Small intestine (tissue), 7 donors: ENCODE data around the gene LRSAM1. TPM values are rescaled to one million over a fixed set of nuclear protein-coding genes. Genes with fewer than 3 reads are reported as not detected.
A peak's percentile ranks its signal among the peaks of the same experiment; 100 is the strongest.

ENCODE experiments used
- DNase-seq, 2 donors: peaks; one replicate each; pipeline versions ENCODE4 v3.0.0 to v3.0.0-alpha.2; 2013
- FAIRE-seq: peaks from 2 replicates; lab custom pipeline; 2012; peaks lifted over from hg19 to GRCh38; lab: Jason Lieb, UNC
- H3K27ac ChIP-seq, 3 donors: one replicate each; pipeline ENCODE4 v1.5.1; 2013; ENCODE audit warnings: low read length in 2 of 3, mild to moderate bottlenecking in 2 of 3, control low read depth in 1 of 3, inconsistent platforms in 1 of 3, low read depth in 1 of 3, moderate library complexity in 1 of 3
- H3K27me3 ChIP-seq, 3 donors: one replicate each; pipeline ENCODE4 v1.6.1; 2013; ENCODE audit warnings: low read length in 3 of 3, inconsistent platforms in 1 of 3; ENCODE audit not compliant: control insufficient read depth in 3 of 3, insufficient read depth in 3 of 3
- H3K36me3 ChIP-seq, 3 donors: one replicate each; pipeline ENCODE4 v1.6.1; 2013; ENCODE audit warnings: low read length in 3 of 3, inconsistent platforms in 1 of 3, low read depth in 1 of 3, mild to moderate bottlenecking in 1 of 3, moderate library complexity in 1 of 3; ENCODE audit not compliant: control insufficient read depth in 3 of 3, insufficient read depth in 2 of 3
- H3K4me1 ChIP-seq, 3 donors: one replicate each; pipeline ENCODE4 v1.6.1; 2013; ENCODE audit warnings: low read length in 2 of 3, inconsistent platforms in 1 of 3, low read depth in 1 of 3, mild to moderate bottlenecking in 1 of 3, moderate library complexity in 1 of 3; ENCODE audit not compliant: control insufficient read depth in 3 of 3, insufficient read depth in 2 of 3
- H3K4me3 ChIP-seq, 3 donors: one replicate each; pipeline ENCODE4 v1.5.1; 2013; ENCODE audit warnings: low read length in 3 of 3, control low read depth in 1 of 3, inconsistent platforms in 1 of 3, low read depth in 1 of 3, mild to moderate bottlenecking in 1 of 3, moderate library complexity in 1 of 3
- H3K9me3 ChIP-seq, 2 donors: one replicate each; pipeline ENCODE4 v1.6.1; 2013; ENCODE audit warnings: low read depth in 1 of 2, low read length in 1 of 2; ENCODE audit not compliant: control insufficient read depth in 2 of 2, insufficient read depth in 1 of 2
- WGBS, 3 donors: extraction: QIAGEN DNeasy Blood & Tissue Kit; methylation state at CpG; one replicate each; pipeline ENCODE4 v1.1.7; 2013; 5-methylcytosine and 5-hydroxymethylcytosine counted together
- polyA plus RNA-seq, 4 donors: library from polyadenylated mRNA; stranded (reverse) in 3 of 4; unstranded in 1 of 4; fragments of 200-250 nt in 3 of 4; fragments of 120-200 nt in 1 of 4; gene quantifications; one replicate each; pipeline versions ENCODE4 v1.2.1 to v1.2.3, GENCODE V29; 2013
- donor health status: healthy with polysubstance abuse.
- donor health status: control.
- donor health status: control.
- donor health status: Bipolar disorder and iron deficiency.
- donor health status: healthy.

Gene LRSAM1
- polyA plus RNA-seq, 4 donors, result 12.8 to 22.8 (median 18.2) TPM

DNA sequence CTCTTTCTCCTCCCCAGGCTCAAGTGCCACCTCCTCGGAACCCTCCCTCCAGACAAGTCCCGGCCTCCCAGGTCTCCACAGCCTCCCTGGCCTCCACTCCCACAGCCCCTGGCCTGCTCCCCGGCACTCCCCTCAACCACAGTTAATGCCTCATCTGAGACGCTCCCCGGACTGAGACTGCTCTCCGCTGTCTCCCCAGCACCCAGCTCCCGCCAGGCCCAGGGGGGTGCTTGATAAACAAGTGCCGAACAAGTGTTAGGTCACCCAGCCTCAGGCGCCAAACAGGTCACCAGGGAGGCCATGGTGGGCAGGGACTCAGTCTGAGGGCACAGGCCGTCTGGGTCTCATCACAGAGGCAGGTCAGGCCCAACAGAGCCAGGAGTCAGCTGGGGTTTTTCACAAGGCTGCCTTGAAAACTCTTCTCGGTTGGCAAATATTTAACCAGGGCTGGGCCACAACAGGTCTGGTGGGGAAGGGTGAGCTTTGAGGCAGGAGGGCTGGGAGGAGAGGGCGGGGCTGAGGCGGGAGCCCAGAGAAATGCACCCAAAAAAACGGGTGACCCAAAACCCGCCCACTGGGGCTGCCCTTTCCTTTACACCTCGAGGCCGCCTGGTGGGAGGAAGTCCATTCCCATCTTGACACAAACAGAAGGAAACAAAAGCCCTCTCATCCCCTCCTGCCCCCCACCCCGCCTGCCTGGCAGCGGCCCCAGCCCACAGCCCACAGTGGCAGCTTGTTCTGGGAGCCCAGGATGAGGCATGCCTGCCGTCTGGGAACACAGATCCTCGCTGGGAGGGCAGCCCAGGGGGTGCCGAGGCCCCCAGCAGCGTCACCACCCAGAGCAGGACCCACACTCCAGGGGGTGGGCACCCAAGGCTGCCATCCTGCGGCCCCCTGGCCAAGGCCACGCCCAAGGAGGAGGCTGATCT lies 94.2 kb downstream of the LRSAM1 start:
- Histone ChIP-seq H3K9me3 (no peaks in the 10 kb centered on the region), H3K36me3 (peaks cover 0 to 71% (median 0%) of the 10 kb centered on the region in 3 donors), H3K4me3 (peak overlapping the region in 2 of 3 donors; percentile 19 to 21), H3K4me1 (peaks cover 8 to 45% (median 20%) of the 10 kb centered on the region in 3 donors), H3K27me3 (no peaks in the 10 kb centered on the region), H3K27ac (peak overlapping the region; percentile 71 to 87 (median 80))
- peak; percentile 82 to 90 for DNase-seq
- no peak for FAIRE-seq
- WGBS, 3 donors, result 10 to 44% (median 25%) methylated on average over 24 to 25 of the region's 25 CpGs

DNA sequence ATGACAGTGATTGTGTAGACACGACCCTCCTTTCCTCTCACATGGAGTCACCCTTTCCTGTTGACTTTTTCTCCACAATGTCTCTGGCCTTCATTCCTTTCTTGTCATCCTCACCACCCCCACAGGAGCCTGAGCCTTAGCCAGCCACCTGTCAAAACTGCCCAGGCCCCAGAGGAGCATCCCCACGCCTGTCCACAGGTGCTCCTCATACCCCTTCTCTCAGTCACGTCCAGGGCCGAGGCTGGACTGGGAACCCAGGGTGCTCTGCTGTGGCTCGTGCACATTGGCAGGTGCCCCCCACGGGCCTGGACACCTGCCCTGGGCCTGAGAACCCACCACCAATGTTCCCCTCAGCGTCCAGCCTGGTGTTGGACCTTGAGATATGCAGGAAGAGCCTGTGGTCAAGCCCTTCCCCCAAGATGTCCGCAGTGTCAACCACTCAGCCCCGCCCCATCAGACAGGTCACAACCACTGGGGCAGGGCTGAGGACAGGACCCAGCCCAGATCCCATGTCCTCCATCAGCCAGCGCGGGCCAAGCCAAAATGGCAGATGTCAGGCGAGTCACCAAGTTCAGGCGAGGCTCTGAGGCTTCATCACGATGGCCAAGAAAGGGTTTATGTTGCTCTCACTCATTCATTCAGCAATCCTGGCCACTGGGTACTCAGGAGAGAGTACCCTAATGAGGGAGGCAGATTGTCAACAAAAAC lies 95.0 kb downstream of the LRSAM1 start:
- 64 to 78% (median 72%) methylated on average over 14 of the region's 14 CpGs for WGBS, 3 donors
- no peak for FAIRE-seq
- H3K36me3 ChIP-seq, result peaks cover 0 to 66% (median 0%) of the 10 kb centered on the region in 3 donors
- peak overlapping the region; percentile 71 to 87 (median 80) for H3K27ac ChIP-seq
- peaks cover 8 to 40% (median 21%) of the 10 kb centered on the region in 3 donors for H3K4me1 ChIP-seq
- H3K27me3 ChIP-seq, result no peaks in the 10 kb centered on the region
- no peak overlapping the region for H3K4me3 ChIP-seq
- no peaks in the 10 kb centered on the region for H3K9me3 ChIP-seq
- no peak for DNase-seq

DNA sequence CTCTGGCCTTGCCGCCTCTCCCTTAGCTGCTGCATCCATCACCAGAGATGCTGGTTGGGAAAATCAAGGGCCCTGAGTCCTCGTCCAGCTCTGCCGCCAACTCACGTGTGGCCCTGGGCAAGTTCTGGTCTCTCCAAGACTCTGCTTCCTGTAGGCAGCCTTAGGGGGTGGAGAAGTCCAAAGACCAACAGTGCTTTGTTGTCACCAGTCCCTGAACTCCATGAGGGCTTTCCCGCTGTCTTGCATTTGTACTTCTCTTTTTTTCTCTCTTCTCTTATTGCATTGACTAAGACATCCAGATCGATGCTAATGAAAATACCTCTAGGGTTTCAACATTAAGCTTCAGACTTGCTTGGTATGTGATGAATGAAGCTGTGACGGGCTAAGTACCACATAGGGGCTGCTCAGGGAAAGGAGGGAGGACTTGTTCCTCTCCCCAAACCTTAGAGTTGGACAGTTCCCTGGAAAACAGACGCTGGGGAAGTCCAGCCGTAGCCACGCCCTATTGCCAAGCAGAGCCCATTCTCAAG lies 97.1 kb downstream of the LRSAM1 start:
- peaks cover 0 to 57% (median 0%) of the 10 kb centered on the region in 3 donors for H3K36me3 ChIP-seq
- no peak overlapping the region for H3K4me3 ChIP-seq
- peaks cover 8 to 40% (median 21%) of the 10 kb centered on the region in 3 donors for H3K4me1 ChIP-seq
- WGBS, 3 donors, result 36 to 65% (median 48%) methylated on average over 10 of the region's 10 CpGs
- no peaks in the 10 kb centered on the region for H3K9me3 ChIP-seq
- no peak for FAIRE-seq
- H3K27me3 ChIP-seq, result no peaks in the 10 kb centered on the region
- peak overlapping the region in 2 of 3 donors; percentile 15 to 38 for H3K27ac ChIP-seq
- peak; percentile 28 to 80 for DNase-seq

DNA sequence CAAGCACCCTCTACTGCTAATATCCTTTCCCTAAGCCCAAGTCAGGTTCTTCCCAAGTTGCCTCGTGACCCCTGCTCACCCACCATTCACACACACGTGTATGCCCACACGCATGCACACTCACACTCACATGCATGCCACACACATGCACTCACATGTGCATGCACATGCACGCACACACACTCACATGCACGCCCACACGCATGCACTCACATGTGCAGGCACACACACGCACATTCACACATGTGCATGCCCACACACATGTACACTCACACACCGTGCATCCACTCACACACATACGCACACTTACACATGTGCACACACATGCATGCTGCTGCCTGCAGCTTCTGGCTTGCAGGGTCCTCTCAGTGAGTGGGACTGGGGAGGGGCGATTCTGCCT lies 97.9 kb downstream of the LRSAM1 start:
- DNase-seq (no peak), FAIRE-seq (no peak)
- no peaks in the 10 kb centered on the region for H3K27me3 ChIP-seq
- no peak overlapping the region for H3K27ac ChIP-seq
- H3K4me3 ChIP-seq, result no peak overlapping the region
- H3K9me3 ChIP-seq, result no peaks in the 10 kb centered on the region
- 56 to 84% (median 69%) methylated on average over 10 of the region's 10 CpGs for WGBS, 3 donors
- H3K4me1 ChIP-seq, result peaks cover 10 to 40% (median 21%) of the 10 kb centered on the region in 3 donors
- H3K36me3 ChIP-seq, result peaks cover 0 to 56% (median 0%) of the 10 kb centered on the region in 3 donors

DNA sequence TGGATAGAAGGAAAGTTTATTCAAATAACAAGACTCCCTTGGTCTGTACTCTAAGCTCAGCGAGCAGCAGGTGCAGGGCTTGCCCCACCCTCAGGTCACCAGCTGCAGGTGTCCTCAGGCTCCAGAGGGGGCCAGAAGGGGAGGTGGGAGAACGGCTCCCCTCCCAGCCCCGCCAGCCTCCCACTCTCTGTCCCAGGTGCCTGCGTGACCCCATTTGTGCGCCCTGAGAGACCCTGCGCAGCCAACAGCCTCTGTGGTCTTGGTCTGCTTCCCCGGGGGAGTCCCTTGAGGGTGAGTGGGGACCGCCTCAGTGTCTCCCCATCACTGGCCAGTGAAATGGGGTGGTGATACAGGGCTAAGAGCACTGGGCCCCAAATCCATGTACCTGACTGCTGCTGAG lies 98.4 kb downstream of the LRSAM1 start:
- DNase-seq, result no peak
- 42 to 75% (median 52%) methylated on average over 8 of the region's 8 CpGs for WGBS, 3 donors
- Histone ChIP-seq H3K4me3 (no peak overlapping the region), H3K27me3 (no peaks in the 10 kb centered on the region), H3K27ac (peak overlapping the region in 2 of 3 donors; percentile 9 to 27), H3K9me3 (no peaks in the 10 kb centered on the region), H3K4me1 (peaks cover 11 to 38% (median 21%) of the 10 kb centered on the region in 3 donors), H3K36me3 (peaks cover 0 to 60% (median 0%) of the 10 kb centered on the region in 3 donors)
- no peak for FAIRE-seq

DNA sequence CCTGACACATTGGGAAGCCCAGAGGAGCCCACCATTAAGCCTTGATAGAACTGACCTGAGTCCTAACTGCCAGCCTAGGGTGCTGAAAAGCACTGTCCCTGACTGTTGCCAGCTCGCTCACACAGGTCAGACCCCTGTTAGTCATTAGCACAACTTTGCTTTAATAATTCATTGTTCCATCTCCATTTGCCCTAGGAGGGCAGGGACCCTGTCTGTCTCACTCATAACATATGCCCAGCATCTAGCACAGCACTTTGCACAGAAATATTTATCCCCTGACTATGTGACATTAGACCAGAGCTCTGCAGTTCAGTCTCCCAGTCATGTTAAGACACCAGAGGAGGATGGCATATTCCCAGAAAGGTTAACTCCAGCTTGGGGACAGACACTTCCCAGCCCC lies 99.0 kb downstream of the LRSAM1 start:
- peak overlapping the region in 2 of 3 donors; percentile 9 to 27 for H3K27ac ChIP-seq

DNA sequence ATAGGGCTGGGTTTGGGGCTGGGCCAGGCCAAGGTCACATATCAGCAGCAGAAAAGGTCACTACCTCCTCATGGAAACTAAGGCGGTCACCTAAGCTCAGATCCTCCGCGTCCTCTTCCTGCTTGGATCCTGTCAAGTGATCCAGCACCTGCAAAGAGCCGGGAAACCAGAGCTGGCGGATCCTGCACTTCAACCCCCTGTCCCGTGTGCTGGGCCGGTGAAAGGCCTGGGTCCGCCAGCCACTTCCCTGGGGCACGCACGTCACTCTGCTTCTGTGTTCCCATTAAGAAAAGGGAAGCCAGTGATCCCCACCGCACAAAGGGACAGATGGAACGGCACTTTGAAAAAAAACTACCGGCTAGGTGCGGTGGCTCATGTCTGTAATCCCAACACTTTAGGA lies 99.4 kb downstream of the LRSAM1 start:
- WGBS, 3 donors, result 22 to 58% (median 40%) methylated on average over 14 of the region's 14 CpGs
- no peak overlapping the region for H3K4me3 ChIP-seq
- H3K9me3 ChIP-seq, result no peaks in the 10 kb centered on the region
- FAIRE-seq (no peak), DNase-seq (peak in 1 of 2 donors; percentile 55)
- no peaks in the 10 kb centered on the region for H3K27me3 ChIP-seq
- H3K4me1 ChIP-seq, result peaks cover 11 to 33% (median 17%) of the 10 kb centered on the region in 3 donors
- peaks cover 0 to 62% (median 0%) of the 10 kb centered on the region in 3 donors for H3K36me3 ChIP-seq
- H3K27ac ChIP-seq, result peak overlapping the region in 1 of 3 donors; percentile 9

More for the DNA sequence above, 99.0 kb downstream of the LRSAM1 start:
- H3K4me3 ChIP-seq, result no peak overlapping the region
- 65 to 91% (median 78%) methylated on average over 1 of the region's 1 CpG for WGBS, 3 donors
- H3K36me3 ChIP-seq, result peaks cover 0 to 58% (median 0%) of the 10 kb centered on the region in 3 donors
- peaks cover 11 to 33% (median 20%) of the 10 kb centered on the region in 3 donors for H3K4me1 ChIP-seq
- no peaks in the 10 kb centered on the region for H3K27me3 ChIP-seq
- no peak for FAIRE-seq
- no peak for DNase-seq
- no peaks in the 10 kb centered on the region for H3K9me3 ChIP-seq
